GM12872 (cell line): ENCODE measurements around the gene ADAM12.

Experiments
- TF ChIP-seq, protein P1 (sequence below): IDR thresholded peaks from 3 replicates; pipeline ENCODE4 v1.5.1; 2011; ENCODE audit warnings: low read depth, mild to moderate bottlenecking, low read length, moderate library complexity; ENCODE audit not compliant: insufficient read depth

The ADAM12 gene

DNA sequence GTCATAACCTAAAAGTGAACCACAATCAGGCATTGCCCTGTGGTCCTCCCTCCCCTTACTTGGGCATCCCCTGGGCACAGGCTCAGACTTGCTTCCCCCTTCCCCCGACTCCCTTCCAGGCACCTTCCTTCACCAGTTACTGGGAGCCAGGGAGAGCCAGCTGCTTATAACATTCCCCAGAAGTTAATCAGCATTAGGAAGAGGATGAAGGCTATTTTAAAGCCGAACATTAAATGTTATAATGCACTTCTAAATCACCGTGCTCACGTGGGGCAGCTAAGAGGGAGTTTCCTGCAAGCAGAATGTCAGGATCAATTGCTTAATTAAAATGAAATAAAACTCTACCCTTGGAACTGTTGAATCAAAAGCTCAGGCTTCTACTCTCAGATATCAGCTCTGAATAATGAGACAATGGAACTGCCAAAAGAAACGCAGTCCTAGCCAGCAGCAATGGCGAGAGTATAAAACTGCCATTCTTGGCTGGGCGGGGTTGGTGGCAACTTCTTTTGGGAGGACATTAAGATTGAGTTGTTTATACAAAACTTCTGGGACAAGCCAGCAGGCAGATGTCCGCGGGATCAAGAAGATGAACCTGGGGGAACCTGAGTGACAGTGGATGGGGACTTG is 322.4 kb downstream of the ADAM12 start:
- TF ChIP-seq, protein P1, sequence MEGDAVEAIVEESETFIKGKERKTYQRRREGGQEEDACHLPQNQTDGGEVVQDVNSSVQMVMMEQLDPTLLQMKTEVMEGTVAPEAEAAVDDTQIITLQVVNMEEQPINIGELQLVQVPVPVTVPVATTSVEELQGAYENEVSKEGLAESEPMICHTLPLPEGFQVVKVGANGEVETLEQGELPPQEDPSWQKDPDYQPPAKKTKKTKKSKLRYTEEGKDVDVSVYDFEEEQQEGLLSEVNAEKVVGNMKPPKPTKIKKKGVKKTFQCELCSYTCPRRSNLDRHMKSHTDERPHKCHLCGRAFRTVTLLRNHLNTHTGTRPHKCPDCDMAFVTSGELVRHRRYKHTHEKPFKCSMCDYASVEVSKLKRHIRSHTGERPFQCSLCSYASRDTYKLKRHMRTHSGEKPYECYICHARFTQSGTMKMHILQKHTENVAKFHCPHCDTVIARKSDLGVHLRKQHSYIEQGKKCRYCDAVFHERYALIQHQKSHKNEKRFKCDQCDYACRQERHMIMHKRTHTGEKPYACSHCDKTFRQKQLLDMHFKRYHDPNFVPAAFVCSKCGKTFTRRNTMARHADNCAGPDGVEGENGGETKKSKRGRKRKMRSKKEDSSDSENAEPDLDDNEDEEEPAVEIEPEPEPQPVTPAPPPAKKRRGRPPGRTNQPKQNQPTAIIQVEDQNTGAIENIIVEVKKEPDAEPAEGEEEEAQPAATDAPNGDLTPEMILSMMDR, result no peak

DNA sequence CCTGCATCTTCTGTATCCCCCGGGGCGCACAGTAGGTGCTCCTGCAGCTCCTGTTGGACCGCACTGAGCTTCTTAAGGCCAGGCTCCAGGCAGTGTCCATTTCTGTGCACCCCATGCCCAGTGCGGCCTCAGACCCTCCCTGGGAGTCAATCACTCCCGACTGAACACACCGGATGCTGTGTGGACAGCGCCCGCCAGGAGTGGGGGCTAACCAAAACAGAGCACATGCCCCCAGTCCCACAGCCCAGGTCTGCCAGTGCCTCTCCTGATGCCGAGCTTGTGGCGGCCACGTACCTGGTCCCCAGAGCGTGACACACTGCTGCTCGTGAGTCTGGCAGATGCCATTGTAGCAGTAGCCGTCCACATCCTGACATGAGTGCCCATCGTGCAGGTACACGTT is 323.8 kb downstream of the ADAM12 start:
- TF ChIP-seq, protein P1, result no peak

DNA sequence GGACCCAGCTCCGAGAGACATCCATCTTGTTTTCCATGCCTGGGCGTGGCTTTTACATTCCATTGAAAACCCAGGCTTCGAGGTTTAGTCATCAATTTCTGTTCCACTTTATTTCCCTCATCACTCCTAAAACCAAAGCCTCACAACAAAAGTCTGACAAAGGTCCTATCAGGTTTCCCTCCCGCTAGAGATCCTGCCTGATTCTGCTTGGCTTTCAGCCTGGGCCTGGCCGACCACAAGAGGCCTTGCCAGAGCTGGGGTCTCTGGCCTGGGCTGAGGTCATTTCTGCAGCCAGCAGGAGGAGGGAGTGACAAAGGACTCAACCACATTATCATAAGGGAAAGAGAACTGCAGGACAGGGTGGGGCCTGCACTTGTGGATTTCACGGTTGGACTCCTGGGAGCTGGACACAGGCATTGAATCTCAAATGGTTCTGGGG is 324.9 kb downstream of the ADAM12 start:
- TF ChIP-seq, protein P1, result no peak

DNA sequence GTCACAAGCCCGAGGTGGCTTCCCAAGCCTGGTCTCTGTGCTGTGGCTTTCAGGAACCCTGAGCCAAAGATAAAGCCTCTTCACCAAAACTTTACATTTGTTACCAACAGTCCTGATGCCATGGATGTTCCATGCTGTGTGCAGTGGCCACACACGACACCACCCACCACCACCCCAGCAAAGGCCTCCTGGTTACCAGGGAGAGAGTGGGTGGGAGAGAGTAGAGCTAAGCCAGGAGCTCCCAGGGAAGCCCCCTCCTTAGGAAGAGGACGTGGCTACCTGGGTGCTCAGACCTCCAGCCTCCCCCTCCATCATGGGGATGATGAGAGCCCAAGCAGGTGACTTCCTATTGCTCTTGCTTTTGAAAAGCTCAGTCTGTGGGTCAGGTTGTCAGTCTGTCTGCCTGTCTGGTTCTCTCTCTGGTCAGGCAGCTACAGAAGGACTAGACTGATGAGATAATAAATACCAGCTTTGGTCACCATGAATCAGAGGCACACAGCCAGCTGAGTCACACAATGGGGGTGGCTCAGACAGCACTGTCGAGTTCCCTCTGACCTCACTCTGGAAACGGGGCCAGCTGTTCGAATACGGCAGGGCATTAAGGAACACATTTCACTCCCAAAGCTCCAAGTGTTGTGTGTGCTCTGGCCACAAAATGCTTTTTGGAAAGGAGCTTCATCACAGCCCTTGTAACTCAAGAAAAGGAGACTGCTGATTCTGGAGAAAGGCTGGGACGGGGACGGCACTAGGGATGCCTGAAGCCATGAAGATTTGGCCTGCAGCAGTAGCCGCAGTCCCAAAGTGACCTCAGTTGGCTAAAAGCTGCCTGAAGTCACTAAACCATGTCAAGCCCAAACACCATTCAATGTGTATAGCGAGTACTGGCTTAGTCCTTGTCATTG is 325.9 kb downstream of the ADAM12 start:
- TF ChIP-seq, protein P1, result no peak

DNA sequence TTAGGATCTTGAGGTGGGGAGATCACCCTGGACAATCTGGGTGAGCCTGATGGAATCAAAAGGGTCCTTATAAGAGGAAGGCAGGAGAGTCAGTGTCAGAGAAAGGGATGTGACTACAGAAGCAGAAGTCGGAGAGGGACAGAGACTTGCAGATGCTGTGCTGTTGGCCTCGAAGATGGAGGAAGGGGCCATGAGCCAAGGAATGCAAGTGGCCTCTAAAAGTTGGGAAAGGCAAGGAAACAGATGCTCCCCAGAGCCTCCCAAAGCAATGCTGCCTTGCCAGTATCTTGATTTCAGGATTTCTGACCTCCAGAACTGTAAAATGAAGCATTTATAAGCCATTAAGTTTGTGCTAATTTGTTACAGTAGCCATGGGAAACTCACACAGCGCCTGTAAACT is 326.8 kb downstream of the ADAM12 start:
- TF ChIP-seq, protein P1, result no peak

DNA sequence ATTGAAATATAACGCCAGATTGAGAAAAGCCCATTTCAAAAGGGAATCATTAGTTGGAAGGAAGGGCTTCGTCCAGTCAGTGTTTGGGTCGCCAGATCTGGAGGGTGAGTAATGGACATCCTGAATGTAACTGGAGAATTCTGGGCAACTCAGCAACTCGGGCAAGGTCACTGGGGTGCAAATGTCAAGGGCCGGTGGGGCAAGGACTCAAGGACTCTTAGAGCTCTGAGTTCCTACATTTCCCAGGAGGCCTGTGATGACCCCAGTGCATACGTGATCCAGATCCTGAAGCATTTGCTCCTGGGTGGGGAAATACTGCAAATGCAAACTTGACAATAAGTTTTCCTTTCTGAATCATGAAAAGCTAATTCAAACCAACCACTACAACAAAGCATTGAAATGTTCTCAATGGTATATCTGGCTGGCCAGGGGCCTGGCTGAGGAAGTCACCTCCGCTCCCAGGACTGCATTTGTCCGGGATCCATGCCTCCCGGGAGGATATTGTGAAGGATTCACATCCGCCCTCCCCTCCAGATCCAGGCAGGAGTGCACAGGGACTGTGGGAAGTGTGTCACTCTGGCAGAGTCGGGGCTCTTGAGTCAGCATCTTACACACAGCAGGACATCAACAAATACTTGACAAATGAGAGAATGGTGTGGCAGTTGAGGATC is 327.9 kb downstream of the ADAM12 start:
- TF ChIP-seq, protein P1, result no peak
